Left renal cortex interstitium (tissue), 4 donors: ENCODE measurements around the gene RAI1. TPM values are rescaled to one million over a fixed set of nuclear protein-coding genes. Genes with fewer than 3 reads are reported as not detected.

Source experiments
- DNase-seq, 4 donors: peaks; one replicate each; pipeline ENCODE4 v3.0.0-alpha.2; 2013; ENCODE audit warnings: low read depth in 4 of 4, low spot score in 2 of 4, missing footprints in 1 of 4
- polyA plus RNA-seq, 4 donors: library from polyadenylated mRNA; unstranded; fragments of 120-200 nt; gene quantifications; one replicate each; pipeline ENCODE4 v1.2.1, GENCODE V29; 2013; ENCODE audit not compliant: insufficient read length in 4 of 4

RAI1 gene
- polyA plus RNA-seq, 4 donors = 17.2 to 46.9 (median 33.0) TPM

DNA sequence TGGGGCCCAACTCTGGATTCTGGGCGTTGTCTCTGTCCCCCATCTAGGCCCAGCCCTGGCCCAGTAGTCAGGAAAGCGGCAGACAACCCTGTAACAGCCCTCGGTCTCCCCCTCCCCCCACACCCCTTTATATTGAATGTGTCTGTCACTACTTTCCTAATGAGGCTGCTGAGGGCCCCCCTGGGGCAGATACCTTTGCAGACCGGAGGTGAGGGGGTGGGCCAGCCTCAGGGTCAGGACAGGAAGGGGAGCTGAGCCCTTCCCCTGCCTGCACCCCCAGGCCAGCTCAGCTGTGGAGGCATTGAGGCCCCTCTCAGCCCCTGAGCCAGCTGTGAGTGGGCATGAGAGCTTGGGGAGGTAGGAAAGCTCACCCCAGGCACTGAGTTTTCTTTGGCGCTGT is 17.1 kb downstream of the RAI1 start:
- DNase-seq = no peak

DNA sequence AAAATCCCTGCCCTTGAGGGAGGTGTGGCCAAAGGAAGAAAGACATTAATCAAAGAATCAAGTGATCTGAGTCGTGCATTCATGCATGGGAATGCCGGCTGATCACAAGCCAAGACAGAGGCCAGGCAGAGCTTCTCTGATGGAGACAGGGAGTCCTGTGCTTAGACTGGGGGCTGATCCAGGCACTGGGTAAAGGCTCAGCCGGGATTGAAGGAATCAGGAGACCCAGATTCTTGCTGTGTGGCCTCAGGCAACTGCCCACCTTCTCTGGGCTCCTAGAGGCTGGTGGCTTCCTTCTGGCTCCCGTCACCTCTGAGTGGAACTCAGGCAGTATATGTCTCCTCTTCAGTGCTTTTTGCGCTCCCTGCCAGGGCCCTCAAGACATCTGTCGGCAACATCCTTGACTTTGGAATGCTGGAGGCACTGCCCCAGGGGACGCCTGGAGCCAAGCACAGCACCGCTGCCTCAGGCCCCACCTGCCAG is 17.7 kb downstream of the RAI1 start:
- no peak for DNase-seq

DNA sequence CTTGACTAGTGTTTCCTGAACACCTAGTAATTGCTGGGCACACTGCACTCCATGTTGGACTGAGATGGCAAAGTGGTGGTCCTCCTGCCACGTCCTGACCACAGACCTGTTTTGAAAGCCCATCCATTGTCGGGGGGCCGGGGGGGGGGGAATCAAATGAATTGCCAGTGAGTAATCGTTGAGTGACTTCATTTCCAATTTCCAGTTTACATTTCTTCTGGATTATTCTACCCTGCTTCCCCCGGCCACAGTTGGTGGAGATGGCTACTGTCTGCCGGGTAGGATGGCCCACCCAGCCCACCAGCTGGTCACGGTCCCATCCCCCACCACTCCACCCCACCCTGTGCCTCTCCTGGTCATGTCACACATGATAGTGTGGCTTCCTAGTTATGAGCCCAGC is 18.2 kb downstream of the RAI1 start:
- no peak for DNase-seq

DNA sequence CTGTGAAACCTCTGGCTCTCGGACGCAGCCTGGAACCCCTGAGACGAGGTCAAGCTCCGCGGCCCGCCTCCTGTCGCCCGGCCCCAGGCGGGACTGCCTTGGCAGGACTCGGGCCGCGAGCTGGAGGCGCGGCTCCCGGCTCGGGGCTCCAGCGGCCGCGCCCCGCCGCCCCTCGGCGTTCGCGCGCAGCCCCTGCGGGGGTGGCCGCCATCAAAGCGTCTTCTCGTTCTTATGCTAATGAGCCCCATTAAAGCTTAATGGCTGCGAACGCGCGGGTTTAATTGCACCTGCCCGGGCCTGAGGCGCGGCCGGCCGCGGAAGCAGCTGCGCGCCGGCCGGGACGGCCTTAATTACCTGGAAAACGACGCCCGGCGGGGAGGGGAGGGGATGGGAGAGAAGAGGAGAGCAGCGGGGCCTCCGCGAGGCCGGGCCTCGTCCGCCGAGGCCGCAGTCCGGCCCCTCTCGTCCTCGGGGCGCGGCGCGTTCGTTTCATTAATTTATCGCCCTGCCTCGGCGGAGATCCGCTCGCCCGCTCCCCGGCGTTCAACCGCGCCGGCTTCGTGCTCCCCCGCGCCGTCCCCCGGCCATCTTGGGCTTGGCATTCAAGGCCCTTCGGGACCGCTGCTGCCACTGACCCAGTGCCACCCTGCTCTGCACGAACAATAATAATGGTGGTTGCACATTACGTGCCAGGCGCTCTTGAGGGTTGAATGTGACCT is 19.2 kb downstream of the RAI1 start:
- no peak for DNase-seq

DNA sequence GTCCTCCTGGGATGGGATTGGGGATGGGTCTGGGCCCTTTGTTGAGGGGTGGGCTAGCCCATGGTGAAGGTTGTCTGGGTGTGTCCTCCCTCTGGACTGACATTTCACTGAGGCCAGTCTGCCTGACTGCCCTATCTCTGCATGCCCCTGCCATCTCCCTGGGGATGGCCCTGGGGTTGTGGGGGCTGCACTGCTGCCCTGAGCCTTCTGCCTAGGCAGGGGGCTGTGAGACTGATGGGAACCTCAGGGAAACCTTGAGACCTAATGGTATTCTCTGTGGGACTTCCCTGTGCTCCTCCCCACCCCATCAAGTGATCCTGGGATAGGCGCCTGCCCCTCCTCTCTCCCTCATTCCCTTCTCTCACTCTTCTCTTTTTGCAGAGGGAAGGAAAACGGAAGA is 19.9 kb downstream of the RAI1 start:
- DNase-seq = no peak

DNA sequence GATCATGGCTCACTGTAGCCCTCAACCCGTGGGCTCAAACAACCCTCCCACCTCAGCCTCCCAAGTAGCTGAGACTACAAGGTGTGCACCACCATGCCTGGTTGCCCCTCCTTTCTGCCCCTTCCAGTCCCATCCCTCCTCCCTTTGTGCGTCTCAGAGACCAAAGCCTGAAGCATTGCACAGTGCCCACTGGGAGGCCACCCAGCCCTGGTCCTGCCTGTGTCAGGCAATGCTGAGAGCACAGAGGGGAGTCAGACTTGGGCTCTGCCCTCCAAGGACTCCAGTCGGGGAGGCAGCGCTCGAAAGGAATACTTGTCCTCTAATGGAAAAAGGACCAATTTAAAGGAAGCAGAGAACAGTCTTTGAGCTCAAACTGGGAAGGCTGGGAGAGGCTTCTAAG is 20.4 kb downstream of the RAI1 start:
- no peak for DNase-seq

DNA sequence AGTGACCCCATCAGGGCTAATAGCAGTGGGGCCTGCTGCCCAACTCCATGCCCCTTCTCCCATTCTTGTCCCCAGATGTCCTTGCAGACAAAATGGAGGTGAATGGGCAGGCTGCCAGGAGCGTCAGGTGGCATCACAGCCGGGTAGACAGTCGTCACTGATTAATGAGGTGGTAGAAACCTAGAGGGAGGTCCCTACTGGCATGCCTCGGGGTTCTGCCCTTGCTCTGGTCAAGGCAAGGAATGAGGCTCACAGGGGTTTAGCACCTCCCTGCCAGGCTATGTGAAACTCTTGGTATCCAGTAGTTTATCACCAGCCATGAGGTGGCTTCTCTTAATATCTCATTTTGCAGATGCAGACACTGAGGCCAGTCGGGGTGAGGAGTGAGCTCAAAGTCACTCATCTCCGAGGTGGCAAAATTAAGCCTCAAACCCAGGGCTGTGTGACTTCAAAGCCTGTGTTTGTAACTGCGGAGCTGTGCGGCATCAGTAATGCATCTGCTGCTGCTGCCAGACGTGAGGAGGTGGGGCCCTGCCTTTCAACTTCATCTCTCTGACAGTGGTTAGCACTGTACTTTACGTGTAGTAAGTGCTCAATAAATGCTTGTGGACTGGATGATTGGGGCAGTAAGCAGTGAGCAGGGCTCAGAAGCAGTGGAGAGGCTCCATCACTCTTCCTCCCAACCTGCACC is 21.3 kb downstream of the RAI1 start:
- no peak for DNase-seq

DNA sequence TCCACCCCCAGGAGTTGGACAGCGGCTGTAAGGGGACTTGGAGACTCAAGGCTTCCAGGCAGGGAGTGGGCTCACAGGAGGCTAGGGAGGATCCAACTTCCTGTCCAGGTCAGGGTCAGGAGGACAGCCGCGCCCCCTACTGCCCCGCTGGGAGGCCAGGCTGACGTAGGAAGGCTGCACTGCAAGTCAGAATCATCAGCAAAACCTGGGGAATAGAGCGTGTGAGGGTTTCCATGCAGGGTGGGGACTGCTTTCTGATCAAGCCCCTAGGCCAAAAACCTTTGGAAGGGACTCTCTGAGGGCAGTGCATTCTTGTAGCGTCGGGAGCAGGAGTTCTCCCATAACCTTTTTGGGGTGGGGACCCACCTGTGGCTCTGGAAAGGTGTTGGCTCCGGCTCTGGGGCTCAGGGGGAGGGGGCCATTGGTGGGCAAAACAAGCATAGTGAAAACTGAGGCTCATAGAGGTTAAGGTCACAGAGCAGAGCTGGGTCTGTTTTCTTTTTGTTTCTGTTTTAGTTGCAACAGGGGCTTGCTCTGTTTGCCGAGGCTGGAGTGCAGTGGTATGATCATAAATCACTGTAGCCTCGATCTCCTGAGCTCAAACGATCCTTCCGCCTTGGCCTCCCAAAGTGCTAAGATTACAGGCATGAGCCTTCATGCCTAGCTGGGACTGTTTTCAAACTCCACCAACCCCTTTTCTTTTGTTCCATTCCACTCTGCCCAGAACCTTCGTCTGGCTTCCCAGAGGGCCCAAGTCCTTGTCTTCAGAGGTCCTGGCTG is 22.1 kb downstream of the RAI1 start:
- DNase-seq = no peak

DNA sequence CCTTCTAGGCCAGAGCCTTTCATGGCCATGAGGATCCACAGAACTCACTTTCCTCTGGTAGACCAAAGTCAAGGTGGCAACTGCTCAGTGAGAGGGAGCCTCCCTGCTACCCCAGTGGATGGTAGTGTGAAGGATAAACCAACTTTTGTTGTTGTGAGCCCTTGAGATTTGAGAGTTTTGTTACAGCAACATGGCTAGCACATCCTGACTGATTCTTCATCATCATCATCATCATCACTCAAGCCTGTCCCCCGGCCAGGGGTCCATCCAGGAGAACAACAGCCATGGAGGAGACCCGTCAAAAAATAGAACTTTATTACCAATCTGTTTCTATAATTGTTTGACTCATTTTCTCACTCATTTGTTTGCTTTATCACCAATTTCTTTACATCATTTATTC is 23.7 kb downstream of the RAI1 start:
- no peak for DNase-seq

DNA sequence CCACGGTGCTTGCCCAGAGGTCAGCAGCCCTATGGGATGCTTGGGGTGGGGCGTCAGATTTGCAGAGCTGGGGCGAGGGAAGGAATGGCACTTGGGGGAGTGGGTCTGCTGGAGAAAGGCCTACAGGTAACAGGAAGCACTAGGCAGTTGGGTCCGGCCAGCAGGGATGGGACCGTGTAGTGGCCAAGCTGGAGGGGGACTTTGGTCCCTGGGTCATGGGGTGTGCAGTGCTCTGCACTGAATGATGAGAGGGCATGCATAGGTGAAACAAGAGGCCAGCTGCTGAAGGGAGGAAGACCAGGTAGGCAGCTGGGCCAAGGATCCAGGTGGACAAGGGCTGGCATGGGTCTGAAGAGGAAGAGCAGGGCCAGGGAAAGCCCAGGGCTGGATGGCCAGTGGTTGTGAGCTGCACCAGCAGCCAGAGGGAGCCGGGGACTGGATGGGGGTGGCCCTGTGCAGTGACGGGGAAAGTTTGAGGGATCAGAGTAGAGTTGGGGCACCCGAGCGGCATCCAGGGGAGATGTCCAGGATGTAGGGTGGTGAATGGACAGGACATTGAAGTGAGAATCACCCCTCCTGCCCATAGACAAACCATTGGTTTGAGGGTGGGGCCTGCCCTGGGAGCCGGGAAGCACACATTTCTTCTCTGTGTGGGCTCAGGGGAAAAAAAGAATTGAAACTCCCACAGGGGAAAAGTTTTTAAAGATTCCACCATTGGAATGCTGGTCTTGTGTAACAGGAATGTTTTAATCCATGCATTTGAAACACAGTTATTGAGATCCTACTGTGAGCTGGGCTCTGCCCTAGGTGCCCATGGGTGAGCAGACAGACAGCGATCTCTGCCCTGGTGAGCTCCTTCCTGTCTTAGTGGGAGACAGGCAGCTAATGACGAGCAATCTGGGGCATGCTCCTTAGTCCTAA is 25.1 kb downstream of the RAI1 start:
- DNase-seq = no peak

DNA sequence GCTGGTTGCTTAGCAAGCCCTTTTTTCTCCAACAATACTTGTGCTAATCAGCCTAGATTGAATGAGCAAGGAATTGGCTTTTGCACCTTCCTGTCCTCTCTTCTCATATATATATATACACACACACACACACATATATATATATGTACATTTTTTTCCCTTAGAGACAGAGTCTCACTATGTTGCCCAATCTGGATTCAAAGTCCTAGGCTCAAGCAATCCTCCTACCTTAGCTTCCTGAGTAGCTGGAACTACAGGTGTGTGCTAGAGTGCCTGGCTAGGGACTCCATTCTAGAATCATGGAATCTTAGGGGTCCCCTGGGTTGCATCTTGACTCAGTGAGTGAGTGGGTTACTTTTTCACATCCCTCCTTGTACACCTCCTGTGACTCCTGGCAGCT is 27.0 kb downstream of the RAI1 start:
- DNase-seq = no peak

DNA sequence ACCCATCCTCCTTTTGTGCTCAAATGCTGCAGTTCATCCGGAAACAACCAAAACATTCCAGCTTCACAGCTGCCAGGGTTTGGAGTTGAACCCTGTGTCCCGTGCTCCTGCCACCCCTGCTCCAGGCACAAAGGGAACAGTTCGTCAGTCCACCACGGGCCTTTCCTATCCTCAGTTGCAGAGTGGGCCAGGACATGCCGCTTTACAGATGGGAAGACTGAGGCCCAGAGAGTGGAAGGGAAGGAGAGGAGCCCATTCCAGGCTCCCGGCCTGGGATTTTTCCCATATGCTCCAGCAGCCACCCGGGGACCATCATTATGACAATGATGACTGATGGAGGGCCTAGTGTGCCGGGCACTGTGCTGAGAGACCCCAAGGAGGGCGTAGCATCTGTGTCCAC is 27.6 kb downstream of the RAI1 start:
- DNase-seq = no peak

DNA sequence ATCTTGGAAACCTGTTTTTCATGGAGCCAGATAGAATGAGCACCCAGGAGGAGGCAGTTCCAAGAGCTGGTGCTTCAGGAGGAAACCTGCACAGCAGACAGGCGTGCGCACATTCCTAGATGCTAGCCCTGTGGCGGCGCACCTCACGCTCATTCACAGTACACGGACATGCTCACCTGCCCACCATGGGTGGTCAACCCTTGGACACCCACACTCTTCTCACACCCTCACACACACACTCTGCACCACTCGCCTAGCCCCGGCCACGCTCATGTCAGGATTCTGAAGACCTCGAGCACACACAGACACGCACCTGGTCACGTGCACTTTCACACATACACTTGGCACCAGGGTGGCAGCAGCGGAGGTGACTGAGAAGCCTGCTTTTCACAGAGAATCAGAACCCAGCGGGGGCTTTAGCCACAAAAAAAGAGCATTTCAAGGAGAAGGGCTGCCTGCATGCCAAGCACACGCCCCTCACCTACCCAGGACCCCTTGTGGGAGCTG is 28.6 kb downstream of the RAI1 start:
- DNase-seq = no peak

DNA sequence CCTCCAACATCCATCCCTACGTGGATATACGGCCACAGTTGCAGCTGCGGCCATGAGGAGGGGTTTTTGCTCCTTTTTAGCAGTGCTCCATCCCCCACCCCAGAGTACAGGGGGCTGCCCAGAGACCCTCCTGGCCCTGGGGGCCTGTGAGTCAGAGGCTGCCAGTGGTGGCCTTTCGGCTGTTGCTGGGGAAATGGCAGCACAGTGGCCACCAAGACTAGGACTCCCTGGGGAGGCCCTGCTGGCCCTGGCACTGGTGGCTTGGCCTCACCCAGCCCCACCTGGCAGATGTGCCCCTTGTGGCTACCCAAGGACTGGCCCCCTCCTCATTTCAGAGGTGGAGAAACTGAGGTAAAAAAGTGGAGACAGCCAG is 29.1 kb downstream of the RAI1 start:
- no peak for DNase-seq

DNA sequence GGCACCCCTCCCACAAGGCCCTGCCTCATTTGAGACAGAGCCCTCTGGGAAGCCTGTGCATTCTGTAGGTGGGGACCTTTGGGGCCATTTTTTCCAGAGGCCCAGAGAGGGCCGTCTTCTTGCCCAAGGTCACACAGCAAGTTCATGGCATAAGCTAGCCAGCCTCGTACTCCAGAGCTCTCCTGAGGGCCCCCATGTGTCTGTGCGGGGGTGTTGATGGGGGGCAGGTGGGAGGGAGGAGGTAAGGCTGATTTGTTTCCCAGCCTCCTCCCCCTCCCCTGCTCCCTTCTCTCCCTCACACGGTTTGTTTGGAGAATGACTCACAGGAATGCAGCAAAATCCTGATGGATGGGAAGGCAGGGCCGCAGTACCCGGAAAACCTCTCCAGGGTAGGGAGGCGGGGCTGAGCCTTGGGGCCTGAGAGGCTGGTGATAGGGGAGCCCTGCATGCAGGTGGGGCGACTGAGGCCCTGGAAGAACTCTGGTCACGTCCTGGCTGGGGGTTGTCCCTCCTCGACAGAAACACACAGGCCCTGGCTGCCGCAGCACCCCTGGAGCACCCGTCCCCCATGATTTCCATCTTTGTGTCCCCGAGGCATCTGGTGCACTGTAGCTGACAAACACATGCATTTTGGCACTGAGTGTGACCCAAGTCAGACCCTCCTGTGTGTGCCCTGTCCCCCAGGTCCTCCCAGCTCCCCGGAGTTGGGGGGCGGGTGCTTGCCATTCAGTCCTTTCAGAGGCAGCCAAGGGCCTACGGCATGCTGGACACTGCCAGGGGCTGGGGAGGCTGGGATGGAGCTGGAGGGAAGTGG is 29.7 kb downstream of the RAI1 start:
- peak in 1 of 4 donors; percentile 58 for DNase-seq

DNA sequence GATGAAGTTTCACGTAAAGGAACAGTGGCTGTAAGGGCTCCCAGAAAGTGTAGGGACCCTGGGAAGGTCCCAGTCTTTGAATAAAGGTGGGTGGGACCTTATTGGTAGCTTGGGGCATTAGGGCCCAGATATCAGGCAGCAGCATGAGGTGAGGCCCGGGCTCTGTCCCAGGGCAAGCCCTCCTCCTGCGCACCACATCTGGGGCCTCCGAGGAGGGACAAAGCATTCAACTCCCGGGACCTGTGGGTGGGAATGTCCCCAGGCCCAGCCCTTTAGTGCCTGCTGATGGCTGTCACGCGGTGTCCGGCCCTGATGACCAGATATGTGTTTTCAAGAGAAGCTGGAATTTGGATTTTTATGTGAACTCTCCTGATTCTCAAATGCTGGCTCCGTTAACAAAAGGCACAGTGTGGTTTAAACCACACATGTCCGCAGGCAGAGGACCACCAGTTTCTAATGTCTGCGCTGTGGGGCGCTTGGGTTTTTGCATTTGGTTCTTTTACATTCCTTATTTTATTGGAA is 30.4 kb downstream of the RAI1 start:
- no peak for DNase-seq

DNA sequence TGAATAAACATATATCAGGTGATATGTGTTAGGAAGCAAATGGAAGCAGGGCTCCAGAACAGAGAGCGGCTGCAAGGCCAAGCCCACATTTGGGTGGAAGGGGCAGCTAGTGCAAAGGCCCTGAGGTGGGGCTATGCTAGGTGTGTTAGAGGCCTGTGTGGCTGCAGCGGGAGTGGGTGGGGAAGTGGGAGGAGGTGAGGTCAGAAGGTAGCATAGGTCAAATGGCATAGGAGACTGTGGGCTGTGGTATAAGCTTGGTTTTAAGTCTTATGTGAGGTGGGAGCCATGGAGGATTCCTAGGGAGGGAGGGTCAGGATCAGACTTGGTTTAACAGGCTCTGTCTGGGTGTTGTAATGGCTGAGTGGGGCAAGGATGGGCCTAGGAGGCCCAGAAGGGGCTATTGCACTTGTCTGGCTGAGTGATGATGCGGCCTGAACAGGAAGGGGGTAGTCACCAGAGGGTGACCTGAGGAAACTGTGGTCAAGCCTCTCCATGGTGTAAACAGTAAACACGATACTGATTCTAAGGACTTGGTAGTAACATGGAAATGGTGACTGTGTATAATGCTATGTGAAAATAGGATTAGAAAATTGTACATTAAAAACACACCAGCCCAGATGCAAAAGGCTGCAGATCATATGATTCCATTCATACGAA is 31.1 kb downstream of the RAI1 start:
- DNase-seq = no peak

DNA sequence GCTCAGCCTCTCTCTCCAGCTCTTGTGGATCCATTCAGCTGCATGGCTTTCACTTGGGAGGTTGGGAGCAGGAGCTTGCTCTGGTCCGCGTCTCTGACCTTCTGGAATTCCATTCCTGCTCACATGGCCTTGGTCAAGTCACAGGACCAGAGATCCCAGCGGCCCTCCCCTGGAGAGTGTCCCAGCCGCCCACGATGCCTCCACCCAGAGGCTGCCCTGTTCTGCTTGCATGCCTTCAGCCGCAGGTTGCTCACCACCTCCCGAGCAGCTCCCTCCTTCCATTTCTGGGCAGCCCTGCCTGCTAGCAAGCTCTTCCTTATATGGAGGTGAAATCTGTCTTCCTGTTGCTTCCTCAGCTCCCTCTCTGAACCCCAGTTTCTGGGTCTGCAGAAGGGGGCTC is 32.6 kb downstream of the RAI1 start:
- DNase-seq = no peak
